ENCODE measurements around the gene EPHA4. TPM values are rescaled to one million over a fixed set of nuclear protein-coding genes. Genes with fewer than 3 reads are reported as not detected.

Gene EPHA4
- total and polyA plus RNA-seq, 2 of the 4 experiments (the other 2 are of a cell fraction) = 36.9 to 132 TPM

DNA sequence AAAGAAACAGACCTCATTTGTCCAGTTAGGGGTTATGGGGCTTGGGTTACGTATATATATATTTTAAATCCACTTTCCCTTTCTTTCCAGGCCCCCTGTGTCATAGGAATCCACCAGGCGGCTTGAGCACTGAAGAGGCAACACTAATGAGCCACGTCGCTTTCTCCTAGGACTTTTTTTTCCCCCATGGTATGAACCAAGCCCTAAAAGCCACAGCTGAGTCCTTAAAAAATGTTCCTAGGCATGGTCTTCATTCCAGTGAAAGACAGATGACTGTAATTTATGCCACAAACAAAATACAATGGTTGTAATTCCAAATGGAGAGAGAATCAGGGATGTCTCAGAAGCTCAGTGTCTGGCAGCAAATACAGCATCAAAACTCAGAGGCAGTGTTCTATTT lies 146.8 kb downstream of the EPHA4 start:
- TF ChIP-seq, protein P1, sequence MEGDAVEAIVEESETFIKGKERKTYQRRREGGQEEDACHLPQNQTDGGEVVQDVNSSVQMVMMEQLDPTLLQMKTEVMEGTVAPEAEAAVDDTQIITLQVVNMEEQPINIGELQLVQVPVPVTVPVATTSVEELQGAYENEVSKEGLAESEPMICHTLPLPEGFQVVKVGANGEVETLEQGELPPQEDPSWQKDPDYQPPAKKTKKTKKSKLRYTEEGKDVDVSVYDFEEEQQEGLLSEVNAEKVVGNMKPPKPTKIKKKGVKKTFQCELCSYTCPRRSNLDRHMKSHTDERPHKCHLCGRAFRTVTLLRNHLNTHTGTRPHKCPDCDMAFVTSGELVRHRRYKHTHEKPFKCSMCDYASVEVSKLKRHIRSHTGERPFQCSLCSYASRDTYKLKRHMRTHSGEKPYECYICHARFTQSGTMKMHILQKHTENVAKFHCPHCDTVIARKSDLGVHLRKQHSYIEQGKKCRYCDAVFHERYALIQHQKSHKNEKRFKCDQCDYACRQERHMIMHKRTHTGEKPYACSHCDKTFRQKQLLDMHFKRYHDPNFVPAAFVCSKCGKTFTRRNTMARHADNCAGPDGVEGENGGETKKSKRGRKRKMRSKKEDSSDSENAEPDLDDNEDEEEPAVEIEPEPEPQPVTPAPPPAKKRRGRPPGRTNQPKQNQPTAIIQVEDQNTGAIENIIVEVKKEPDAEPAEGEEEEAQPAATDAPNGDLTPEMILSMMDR (conservative IDR thresholded peaks at IDR 0.05; ENCODE audit: low read depth, low read length) = no peak
- TF ChIP-seq CEBPB (IDR thresholded peaks at IDR 0.05; ENCODE audit: low read depth, low read length) (no peak), NFE2L2 (IDR thresholded peaks at IDR 0.05; ENCODE audit: low read depth, low read length) (no peak), MAFK (IDR thresholded peaks at IDR 0.05; ENCODE audit: low read depth, low read length) (no peak), SMC3 (IDR thresholded peaks at IDR 0.05; ENCODE audit: low read depth, low read length) (no peak), RCOR1 (IDR thresholded peaks at IDR 0.05; ENCODE audit: insufficient replicate concordance, low read length) (no peak), ELK1 (IDR thresholded peaks at IDR 0.05; ENCODE audit: borderline replicate concordance, low read depth, low read length) (no peak), CHD1 (IDR thresholded peaks at IDR 0.05; ENCODE audit: low read depth, low read length) (no peak), RAD21 (IDR thresholded peaks at IDR 0.05; ENCODE audit: low read length) (no peak), MAZ (IDR thresholded peaks at IDR 0.05; ENCODE audit: borderline replicate concordance, low read depth, low read length) (no peak), USF2 (IDR thresholded peaks at IDR 0.05; ENCODE audit: low read depth, low read length) (no peak), POLR2A (IDR thresholded peaks at IDR 0.05; ENCODE audit: low read depth, low read length) (no peak), MXI1 (IDR thresholded peaks at IDR 0.05; ENCODE audit: borderline replicate concordance, low read depth, low read length) (no peak), RFX5 (IDR thresholded peaks at IDR 0.05; ENCODE audit: low read depth, low read length) (no peak), FOS (IDR thresholded peaks at IDR 0.05; ENCODE audit: low read depth, low read length) (no peak), BHLHE40 (IDR thresholded peaks at IDR 0.05; ENCODE audit: low read depth, low read length) (no peak)
- H2AFZ ChIP-seq (replicated peaks; ENCODE audit: low read length, poor library complexity) = no peak overlapping the region
- H3K18ac ChIP-seq (ENCODE audit: low read depth, low read length) = no peak overlapping the region
- BruUV-seq (replicated peaks) = TSS peak; percentile 90
- DNase-seq = no peak
- H2BK120ac ChIP-seq (ENCODE audit: low read depth, low read length) = no peak overlapping the region
- no peak overlapping the region for H3K9ac ChIP-seq (ENCODE audit: low read depth, low read length)
- no peak overlapping the region for H3K4ac ChIP-seq (ENCODE audit: low read depth, low read length)
- H3K14ac ChIP-seq (replicated peaks; ENCODE audit: low read depth, low read length) = no peak overlapping the region
- H3K36me3 ChIP-seq (ENCODE audit: control insufficient read depth, insufficient read depth, low read length) = peaks cover 32% of the 10 kb centered on the region
- no peak overlapping the region for H3K4me3 ChIP-seq (ENCODE audit: insufficient read depth, low read depth, low read length)
- H3K27ac ChIP-seq (ENCODE audit: insufficient read depth, low read length) = no peak overlapping the region
- H2BK20ac ChIP-seq (ENCODE audit: low read depth, low read length) = no peak overlapping the region
- intact Hi-C loops (cut with micrococcal nuclease) = loop anchor here (10.0 kb wide), 1 partner anchor 581 kb away; no protein-coding TSS in a partner anchor
- no peaks in the 10 kb centered on the region for H4K20me1 ChIP-seq (ENCODE audit: insufficient read depth, low read length)
- no peak overlapping the region for H2BK15ac ChIP-seq (ENCODE audit: low read depth, low read length)
- dilution Hi-C loops (cut with HindIII; ENCODE audit: low sequenced_read_pairs, unreplicated experiment) = no loop called here
- in situ Hi-C loops (cut with MboI; ENCODE audit: low sequenced_read_pairs) = no loop called here
- CTCF ChIA-PET = no interaction called here
- H2BK5ac ChIP-seq (ENCODE audit: low read depth, low read length, poor library complexity, severe bottlenecking) = no peak overlapping the region
- WGBS, 2 experiments (ENCODE audit: extremely low coverage in 2 of 2, insufficient read length in 1 of 2) = 100% methylated on average over 1 of the region's 4 CpGs; no CpG with 5 or more reads in 1 of the 2 experiments
- no peak overlapping the region for H4K5ac ChIP-seq (ENCODE audit: low read depth, low read length)
- no peak overlapping the region for H2AK9ac ChIP-seq (replicated peaks; ENCODE audit: low read depth, low read length, poor library complexity)
- H2AK5ac ChIP-seq (ENCODE audit: low read depth, low read length) = no peak overlapping the region
- no peak overlapping the region for H3K56ac ChIP-seq (ENCODE audit: extremely low read depth, insufficient read depth, low read length)
- no peak overlapping the region for H4K8ac ChIP-seq (ENCODE audit: low read depth in 2 of 2, low read length in 2 of 2)
- H3K27me3 ChIP-seq (ENCODE audit: control insufficient read depth, insufficient read depth, low read length) = no peaks in the 10 kb centered on the region
- H4K91ac ChIP-seq (ENCODE audit: insufficient read depth, low read depth, low read length) = no peak overlapping the region
- no peak overlapping the region for H3K23ac ChIP-seq (ENCODE audit: low read depth, low read length)
- peaks cover 0 to 5% of the 10 kb centered on the region in 2 experiments; a peak in 2 of 4 replicates for H3K79me1 ChIP-seq (ENCODE audit: low read depth in 1 of 2, low read length in 2 of 2)
- H3K9me1 ChIP-seq (ENCODE audit: insufficient read depth, low read length) = no peaks in the 10 kb centered on the region; the same call in 1 of the 2 replicates
- H3K4me1 ChIP-seq (ENCODE audit: control insufficient read depth, insufficient read depth, low read length) = peaks cover 4% of the 10 kb centered on the region; the same call in 1 of the 2 replicates
- POLR2A ChIA-PET (ENCODE audit: unreplicated experiment) = no interaction called here
- H3K9me3 ChIP-seq (ENCODE audit: control insufficient read depth, insufficient read depth, low read length) = no peaks in the 10 kb centered on the region
- no peak for ATAC-seq (ENCODE audit: low read depth)
- H3K4me2 ChIP-seq (ENCODE audit: low read depth, low read length) = no peak overlapping the region
